Measurements from ENCODE around the gene KLHL6. TPM values are rescaled to one million over a fixed set of nuclear protein-coding genes. Genes with fewer than 3 reads are reported as not detected.
A peak's percentile ranks its signal among the peaks of the same experiment; 100 is the strongest.

The KLHL6 gene
- total and polyA plus RNA-seq, 2 of the 13 experiments (the other 11 are each of a cell fraction or from before 2014, with no cell fraction given), result not detected

- TF ChIP-seq MZF1 (CRISPR knock-in tag; IDR thresholded peaks at IDR 0.05; ENCODE audit: borderline replicate concordance) (no peak), ZMAT5 (CRISPR knock-in tag; IDR thresholded peaks at IDR 0.05; ENCODE audit: borderline replicate concordance, low read depth) (no peak), ZNF768 (CRISPR knock-in tag; IDR thresholded peaks at IDR 0.05) (peak; percentile 76; the same call in 1 of the 2 replicates), LCORL (IDR thresholded peaks at IDR 0.05) (no peak), LCORL (CRISPR knock-in tag; IDR thresholded peaks at IDR 0.05) (peak; percentile 89), ZNF629 (CRISPR knock-in tag; conservative IDR thresholded peaks at IDR 0.05) (no peak), SNAI1 (CRISPR knock-in tag; IDR thresholded peaks at IDR 0.05; ENCODE audit: borderline replicate concordance) (0 out of 2 replicates have a peak, but pooled peaks have one; percentile 59), ZNF747 (CRISPR knock-in tag; IDR thresholded peaks at IDR 0.05; ENCODE audit: borderline replicate concordance) (peak; percentile 59; the same call in 1 of the 2 replicates), ZSCAN20 (CRISPR knock-in tag; IDR thresholded peaks at IDR 0.05; ENCODE audit: borderline replicate concordance) (no peak), HOXA3 (CRISPR knock-in tag; IDR thresholded peaks at IDR 0.05) (peak; percentile 95), NFKBIZ (CRISPR knock-in tag; IDR thresholded peaks at IDR 0.05) (no peak), TAF15 (IDR thresholded peaks at IDR 0.05; ENCODE audit: low read depth, low read length, poor library complexity, severe bottlenecking) (no peak), HMG20B (CRISPR knock-in tag; conservative IDR thresholded peaks at IDR 0.05) (0 out of 2 replicates have a peak, but pooled peaks have one; percentile 24), ZKSCAN1 (IDR thresholded peaks at IDR 0.05; ENCODE audit: low read length) (no peak), ZFX (CRISPR knock-in tag; IDR thresholded peaks at IDR 0.05; ENCODE audit: low read depth) (peak; percentile 93), ZNF124 (CRISPR knock-in tag; IDR thresholded peaks at IDR 0.05) (0 out of 2 replicates have a peak, but pooled peaks have one; percentile 77), PLSCR1 (CRISPR knock-in tag; IDR thresholded peaks at IDR 0.05; ENCODE audit: borderline replicate concordance) (no peak), ZNF841 (CRISPR knock-in tag; IDR thresholded peaks at IDR 0.05; ENCODE audit: borderline replicate concordance) (no peak), ZBTB34 (CRISPR knock-in tag; IDR thresholded peaks at IDR 0.05) (peak; percentile 82; the same call in 1 of the 2 replicates), EED (CRISPR knock-in tag; IDR thresholded peaks at IDR 0.05) (no peak)
- TF ChIP-seq, protein P1, sequence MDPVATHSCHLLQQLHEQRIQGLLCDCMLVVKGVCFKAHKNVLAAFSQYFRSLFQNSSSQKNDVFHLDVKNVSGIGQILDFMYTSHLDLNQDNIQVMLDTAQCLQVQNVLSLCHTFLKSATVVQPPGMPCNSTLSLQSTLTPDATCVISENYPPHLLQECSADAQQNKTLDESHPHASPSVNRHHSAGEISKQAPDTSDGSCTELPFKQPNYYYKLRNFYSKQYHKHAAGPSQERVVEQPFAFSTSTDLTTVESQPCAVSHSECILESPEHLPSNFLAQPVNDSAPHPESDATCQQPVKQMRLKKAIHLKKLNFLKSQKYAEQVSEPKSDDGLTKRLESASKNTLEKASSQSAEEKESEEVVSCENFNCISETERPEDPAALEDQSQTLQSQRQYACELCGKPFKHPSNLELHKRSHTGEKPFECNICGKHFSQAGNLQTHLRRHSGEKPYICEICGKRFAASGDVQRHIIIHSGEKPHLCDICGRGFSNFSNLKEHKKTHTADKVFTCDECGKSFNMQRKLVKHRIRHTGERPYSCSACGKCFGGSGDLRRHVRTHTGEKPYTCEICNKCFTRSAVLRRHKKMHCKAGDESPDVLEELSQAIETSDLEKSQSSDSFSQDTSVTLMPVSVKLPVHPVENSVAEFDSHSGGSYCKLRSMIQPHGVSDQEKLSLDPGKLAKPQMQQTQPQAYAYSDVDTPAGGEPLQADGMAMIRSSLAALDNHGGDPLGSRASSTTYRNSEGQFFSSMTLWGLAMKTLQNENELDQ (CRISPR knock-in tag; IDR thresholded peaks at IDR 0.05; ENCODE audit: borderline replicate concordance), result no peak
- TF ChIP-seq, protein P2, sequence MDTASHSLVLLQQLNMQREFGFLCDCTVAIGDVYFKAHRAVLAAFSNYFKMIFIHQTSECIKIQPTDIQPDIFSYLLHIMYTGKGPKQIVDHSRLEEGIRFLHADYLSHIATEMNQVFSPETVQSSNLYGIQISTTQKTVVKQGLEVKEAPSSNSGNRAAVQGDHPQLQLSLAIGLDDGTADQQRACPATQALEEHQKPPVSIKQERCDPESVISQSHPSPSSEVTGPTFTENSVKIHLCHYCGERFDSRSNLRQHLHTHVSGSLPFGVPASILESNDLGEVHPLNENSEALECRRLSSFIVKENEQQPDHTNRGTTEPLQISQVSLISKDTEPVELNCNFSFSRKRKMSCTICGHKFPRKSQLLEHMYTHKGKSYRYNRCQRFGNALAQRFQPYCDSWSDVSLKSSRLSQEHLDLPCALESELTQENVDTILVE (CRISPR knock-in tag; IDR thresholded peaks at IDR 0.05), result peak; percentile 50; the same call in 1 of the 2 replicates
- TF ChIP-seq, protein P3, sequence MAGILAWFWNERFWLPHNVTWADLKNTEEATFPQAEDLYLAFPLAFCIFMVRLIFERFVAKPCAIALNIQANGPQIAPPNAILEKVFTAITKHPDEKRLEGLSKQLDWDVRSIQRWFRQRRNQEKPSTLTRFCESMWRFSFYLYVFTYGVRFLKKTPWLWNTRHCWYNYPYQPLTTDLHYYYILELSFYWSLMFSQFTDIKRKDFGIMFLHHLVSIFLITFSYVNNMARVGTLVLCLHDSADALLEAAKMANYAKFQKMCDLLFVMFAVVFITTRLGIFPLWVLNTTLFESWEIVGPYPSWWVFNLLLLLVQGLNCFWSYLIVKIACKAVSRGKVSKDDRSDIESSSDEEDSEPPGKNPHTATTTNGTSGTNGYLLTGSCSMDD (CRISPR knock-in tag; IDR thresholded peaks at IDR 0.05), result no peak
Measured at GRCh38 chr3:183447206-183448001, 108.1 kb downstream of the KLHL6 start (continued).

All from HepG2 (cell line).